Measurements from ENCODE around the gene CYREN. TPM values are rescaled to one million over a fixed set of nuclear protein-coding genes. Genes with fewer than 3 reads are reported as not detected.
A peak's percentile ranks its signal among the peaks of the same experiment; 100 is the strongest.

CYREN gene
- total and polyA plus RNA-seq, 7 donors: 20.6 to 61.2 (median 28.1) TPM

GRCh38 chr7:135167365-135167917 is 3.1 kb downstream of the CYREN start:
- peaks cover 0 to 38% of the 10 kb centered on the region in 2 donors for H3K36me3 ChIP-seq (ENCODE audit: insufficient read depth in 1 of 2, low read depth in 1 of 2)
- DNase-seq (no peak), ATAC-seq (no peak)
- peaks cover 64% of the 10 kb centered on the region for H3K4me1 ChIP-seq
- no peak for TF ChIP-seq CTCF (IDR thresholded peaks at IDR 0.05)
- H3K9me3 ChIP-seq: no peaks in the 10 kb centered on the region
- WGBS, 3 donors: 76 to 86% (median 79%) methylated on average over 12 of the region's 12 CpGs
- no peaks in the 10 kb centered on the region for H3K27me3 ChIP-seq (ENCODE audit: insufficient read depth in 3 of 3, low read length in 2 of 3)
- H3K27ac ChIP-seq: peak overlapping the region; percentile 100
- intact Hi-C loops (cut with DNase I): loop anchor here (10.0 kb wide), 3 partner anchors 183 to 633 kb away; partner anchors contain the start of genes AGBL3 (in 1 of the 2) and AKR1B15 (in 1 of the 2)
- peak overlapping the region; percentile 53 for H3K4me3 ChIP-seq

GRCh38 chr7:135166338-135166990 is 4.0 kb downstream of the CYREN start:
- Histone ChIP-seq H3K27me3 (ENCODE audit: insufficient read depth in 3 of 3, low read length in 2 of 3) (no peaks in the 10 kb centered on the region), H3K4me1 (peaks cover 73% of the 10 kb centered on the region), H3K27ac (peak overlapping the region; percentile 100), H3K9me3 (no peaks in the 10 kb centered on the region), H3K36me3 (ENCODE audit: insufficient read depth in 1 of 2, low read depth in 1 of 2) (peaks cover 0 to 44% of the 10 kb centered on the region in 2 donors), H3K4me3 (peak overlapping the region; percentile 53)
- WGBS, 3 donors: 67 to 77% (median 72%) methylated on average over 18 of the region's 18 CpGs
- ATAC-seq (no peak), DNase-seq (no peak)
- intact Hi-C loops (cut with DNase I): loop anchor here (10.0 kb wide), 3 partner anchors 182 to 632 kb away; partner anchors contain the start of genes AGBL3 (in 1 of the 2) and AKR1B15 (in 1 of the 2)
- TF ChIP-seq CTCF (IDR thresholded peaks at IDR 0.05): no peak

- peaks cover 0 to 47% of the 10 kb centered on the region in 2 donors for H3K36me3 ChIP-seq (ENCODE audit: insufficient read depth in 1 of 2, low read depth in 1 of 2)
- peaks cover 80% of the 10 kb centered on the region for H3K4me1 ChIP-seq
- peak overlapping the region; percentile 100 for H3K27ac ChIP-seq
These were observed 4.6 kb downstream of the CYREN start for GRCh38 chr7:135165862-135166261.

GRCh38 chr7:135164357-135165061 is 6.0 kb downstream of the CYREN start:
- peak; percentile 80 to 93 for DNase-seq
- H3K9me3 ChIP-seq: no peaks in the 10 kb centered on the region
- 25 to 48% (median 28%) methylated on average over 18 of the region's 18 CpGs for WGBS, 3 donors
- H3K27me3 ChIP-seq (ENCODE audit: insufficient read depth in 3 of 3, low read length in 2 of 3): no peaks in the 10 kb centered on the region
- H3K36me3 ChIP-seq (ENCODE audit: insufficient read depth in 1 of 2, low read depth in 1 of 2): peaks cover 0 to 47% of the 10 kb centered on the region in 2 donors
- TF ChIP-seq CTCF (IDR thresholded peaks at IDR 0.05): peak; percentile 80
- H3K4me1 ChIP-seq: peaks cover 93% of the 10 kb centered on the region
- peak overlapping the region; percentile 100 for H3K27ac ChIP-seq
- peak overlapping the region; percentile 53 for H3K4me3 ChIP-seq
- peak; percentile 76 to 83 (median 82) for ATAC-seq
- intact Hi-C loops (cut with DNase I): loop anchor here (2.0 to 10.0 kb wide), 4 partner anchors 16 to 630 kb away; partner anchors contain the start of genes AGBL3 (in 1 of the 2), AKR1B15 (in 1 of the 2) and TMEM140 (in 1 of the 2)

More at GRCh38 chr7:135165862-135166261, 4.6 kb downstream of the CYREN start:
- intact Hi-C loops (cut with DNase I): loop anchor here (2.0 to 10.0 kb wide), 4 partner anchors 17 to 631 kb away; partner anchors contain the start of genes AGBL3 (in 1 of the 2), AKR1B15 (in 1 of the 2) and TMEM140 (in 1 of the 2)
- no peaks in the 10 kb centered on the region for H3K27me3 ChIP-seq (ENCODE audit: insufficient read depth in 3 of 3, low read length in 2 of 3)
- 59 to 65% (median 60%) methylated on average over 4 of the region's 4 CpGs for WGBS, 3 donors
- DNase-seq: no peak
- TF ChIP-seq CTCF (IDR thresholded peaks at IDR 0.05): no peak
- ATAC-seq: no peak
- H3K4me3 ChIP-seq: peak overlapping the region; percentile 53
- H3K9me3 ChIP-seq: no peaks in the 10 kb centered on the region

Data from psoas muscle (tissue), 8 donors.